Loucy (cell line): Measurements from ENCODE around the gene COMTD1.
A peak's percentile ranks its signal among the peaks of the same experiment; 100 is the strongest.

ENCODE experiments used
- H2AFZ ChIP-seq: fragments of 200-600 bp; sonication (generic); 2 replicates; pipeline ENCODE4 v1.6.0; 2016; ENCODE audit warnings: antibody characterized with exemption, mild to moderate bottlenecking, low read length, moderate library complexity
- H3F3A ChIP-seq: fragments of 200-600 bp; 2 replicates; pipeline ENCODE4 v1.6.0; 2016; ENCODE audit warnings: antibody characterized with exemption, low read depth, mild to moderate bottlenecking
- H3K27me3 ChIP-seq: fragments of 200-600 bp; sonication (generic); 2 replicates; pipeline ENCODE4 v1.6.1; 2014; ENCODE audit warnings: low read length, mild to moderate bottlenecking; ENCODE audit not compliant: insufficient read depth, poor library complexity, severe bottlenecking
- H3K36me3 ChIP-seq: fragments of 200-600 bp; sonication (generic); 2 replicates; pipeline ENCODE4 v1.6.1; 2016; ENCODE audit warnings: low read length; ENCODE audit not compliant: insufficient read depth
- H3K4me1 ChIP-seq: fragments of 200-600 bp; sonication (generic); 2 replicates; pipeline ENCODE4 v1.5.1; 2014; ENCODE audit warnings: low read length, mild to moderate bottlenecking; ENCODE audit not compliant: insufficient read depth, poor library complexity, severe bottlenecking
- H3K4me2 ChIP-seq: fragments of 200-600 bp; sonication (generic); 2 replicates; pipeline ENCODE4 v1.6.0; 2014; ENCODE audit warnings: antibody characterized with exemption, low read length, low read depth, mild to moderate bottlenecking; ENCODE audit not compliant: poor library complexity, severe bottlenecking
- H3K4me3 ChIP-seq: fragments of 200-600 bp; sonication (generic); 2 replicates; pipeline ENCODE4 v1.5.1; 2014; ENCODE audit warnings: low read length, mild to moderate bottlenecking, mixed read lengths; ENCODE audit not compliant: poor library complexity, severe bottlenecking
- H3K79me2 ChIP-seq: fragments of 200-600 bp; sonication (generic); 2 replicates; pipeline ENCODE4 v1.6.1; 2014; ENCODE audit warnings: low read length; ENCODE audit not compliant: insufficient read depth
- H3K9ac ChIP-seq: fragments of 200-600 bp; sonication (generic); 2 replicates; pipeline ENCODE4 v1.6.0; 2014; ENCODE audit warnings: mild to moderate bottlenecking, low read depth, low read length, moderate library complexity; ENCODE audit not compliant: poor library complexity, severe bottlenecking
- H3K9me2 ChIP-seq: fragments of 200-600 bp; sonication (generic); replicated peaks from 2 replicates; pipeline ENCODE4 v1.6.1; 2016; ENCODE audit warnings: low read depth, low read length, mixed read lengths
- H3K9me3 ChIP-seq: fragments of 200-600 bp; sonication (generic); 2 replicates; pipeline ENCODE4 v1.6.1; 2014; ENCODE audit warnings: mild to moderate bottlenecking, antibody characterized with exemption, low read length, low read depth; ENCODE audit not compliant: insufficient read depth
- H4K20me1 ChIP-seq: fragments of 200-600 bp; sonication (generic); 2 replicates; pipeline ENCODE4 v1.6.0; 2014; ENCODE audit warnings: antibody characterized with exemption, low read length, mild to moderate bottlenecking; ENCODE audit not compliant: insufficient read depth, poor library complexity, severe bottlenecking
- CTCF ChIP-seq: fragments of 200-600 bp; sonication (generic); conservative IDR thresholded peaks from 2 replicates; pipeline ENCODE4 v1.5.1; 2014; ENCODE audit warnings: mild to moderate bottlenecking, antibody characterized with exemption, low read length
- EZH2phosphoT487 ChIP-seq: fragments of 200-600 bp; IDR thresholded peaks from 2 replicates; pipeline ENCODE4 v1.6.1; 2018; ENCODE audit warnings: antibody characterized with exemption, mild to moderate bottlenecking, moderate library complexity, borderline replicate concordance

Gene COMTD1

GRCh38 chr10:75235375-75236177 is at the start of gene COMTD1:
Gene COMTD1, minus strand, starts transcription at chr10:75235957. Its CDS starts 29 bp downstream, at chr10:75235928.
- Histone ChIP-seq H3K4me3 (peak within 1 kb of the TSS; percentile 83), H3F3A (peaks cover 8% of the 10 kb centered on the region; the same call in 1 of the 2 replicates), H3K9me2 (no peaks in the 10 kb centered on the region), H4K20me1 (no peaks in the 10 kb centered on the region), H3K9me3 (no peaks in the 10 kb centered on the region), H3K4me2 (peak within 1 kb of the TSS; percentile 96), H2AFZ (peak within 1 kb of the TSS; percentile 81), H3K27me3 (no peaks in the 10 kb centered on the region), H3K36me3 (peaks cover 25% of the 10 kb centered on the region), H3K79me2 (no peaks in the 10 kb centered on the region), H3K9ac (peak within 1 kb of the TSS; percentile 70), H3K4me1 (peaks cover 10% of the 10 kb centered on the region)
- TF ChIP-seq CTCF = peak; percentile 100
- TF ChIP-seq EZH2phosphoT487 = no peak

- H2AFZ ChIP-seq = no peak overlapping the region
- H3K9ac ChIP-seq = no peak overlapping the region
- H3K4me2 ChIP-seq = no peak overlapping the region
Observed at GRCh38 chr10:75283671-75284470, 48.1 kb upstream of the COMTD1 start.

More at GRCh38 chr10:75283671-75284470, 48.1 kb upstream of the COMTD1 start:
- Histone ChIP-seq H3K9me2 (no peaks in the 10 kb centered on the region), H3K79me2 (no peaks in the 10 kb centered on the region), H3F3A (no peaks in the 10 kb centered on the region), H3K36me3 (no peaks in the 10 kb centered on the region), H3K4me3 (no peak overlapping the region), H4K20me1 (no peaks in the 10 kb centered on the region), H3K27me3 (no peaks in the 10 kb centered on the region), H3K9me3 (no peaks in the 10 kb centered on the region), H3K4me1 (no peaks in the 10 kb centered on the region)
- TF ChIP-seq EZH2phosphoT487 = no peak
- no peak for TF ChIP-seq CTCF
